Liver (tissue), 9 donors: ENCODE results near the gene ZNF740. TPM values are rescaled to one million over a fixed set of nuclear protein-coding genes. Genes with fewer than 3 reads are reported as not detected.

Source experiments
- DNase-seq: peaks from one replicate; pipeline ENCODE4 v3.0.0-alpha.2; 2017; ENCODE audit warnings: low spot score
- H3K27ac ChIP-seq, 2 donors: one replicate each; pipeline ENCODE4 v1.7.0; 2013; ENCODE audit warnings: inconsistent platforms in 2 of 2, low read length in 2 of 2, control low read depth in 1 of 2, low read depth in 1 of 2, mild to moderate bottlenecking in 1 of 2
- H3K27me3 ChIP-seq, 4 donors: one replicate each; pipeline versions ENCODE4 v1.6.1 to v1.7.0; 2013; ENCODE audit warnings: low read length in 3 of 4, inconsistent platforms in 1 of 4, mild to moderate bottlenecking in 1 of 4, moderate library complexity in 1 of 4; ENCODE audit not compliant: control insufficient read depth in 4 of 4, insufficient read depth in 4 of 4
- H3K36me3 ChIP-seq, 4 donors: one replicate each; pipeline versions ENCODE4 v1.6.1 to v1.7.0; 2013; ENCODE audit warnings: low read length in 3 of 4, mild to moderate bottlenecking in 3 of 4, low read depth in 1 of 4, moderate library complexity in 1 of 4; ENCODE audit not compliant: control insufficient read depth in 4 of 4, insufficient read depth in 3 of 4
- H3K4me1 ChIP-seq, 4 donors: one replicate each; pipeline versions ENCODE4 v1.6.1 to v1.7.0; 2013; ENCODE audit warnings: low read length in 3 of 4, mild to moderate bottlenecking in 3 of 4, moderate library complexity in 1 of 4; ENCODE audit not compliant: control insufficient read depth in 4 of 4, insufficient read depth in 4 of 4
- H3K4me3 ChIP-seq, 3 donors: one replicate each; pipeline versions ENCODE4 v1.6.1 to v1.7.0; 2013; ENCODE audit warnings: low read length in 3 of 3, control low read depth in 1 of 3, low read depth in 1 of 3, mild to moderate bottlenecking in 1 of 3
- H3K9ac ChIP-seq, 2 donors: one replicate each; pipeline ENCODE4 v1.7.0; 2013; ENCODE audit warnings: low read length in 2 of 2, mild to moderate bottlenecking in 2 of 2, moderate library complexity in 2 of 2, control low read depth in 1 of 2, low read depth in 1 of 2
- H3K9me3 ChIP-seq, 4 donors: one replicate each; pipeline versions ENCODE4 v1.6.1 to v1.7.0; 2013; ENCODE audit warnings: low read length in 3 of 4; ENCODE audit not compliant: control insufficient read depth in 4 of 4
- ATF3 ChIP-seq: IDR thresholded peaks from 2 replicates; pipeline ENCODE4 v1.6.1; 2016; ENCODE audit warnings: antibody characterized with exemption
- CTCF ChIP-seq: fragments of 150-350 bp; IDR thresholded peaks from 2 replicates; pipeline ENCODE4 v1.5.1; 2017; ENCODE audit warnings: improper control_type of control experiment, low read depth, low read length; ENCODE audit not compliant: missing input control
- EGR1 ChIP-seq, 2 donors: IDR thresholded peaks; 2 replicates each; pipeline ENCODE4 v1.6.1; 2016 to 2018; ENCODE audit warnings: antibody characterized with exemption in 2 of 2, low read depth in 2 of 2
- FOXA1 ChIP-seq: IDR thresholded peaks from 2 replicates; pipeline ENCODE4 v1.6.1; 2016; ENCODE audit warnings: antibody characterized with exemption
- GABPA ChIP-seq, 2 donors: IDR thresholded peaks in 1 of 2; conservative IDR thresholded peaks in 1 of 2; 2 replicates each; pipeline ENCODE4 v1.6.1; 2016; ENCODE audit warnings: antibody characterized with exemption in 2 of 2, mild to moderate bottlenecking in 1 of 2, moderate library complexity in 1 of 2
- HNF4A ChIP-seq, 2 donors: conservative IDR thresholded peaks; 2 replicates each; pipeline ENCODE4 v1.6.1; 2016; ENCODE audit warnings: antibody characterized with exemption in 2 of 2, mild to moderate bottlenecking in 2 of 2
- HNF4G ChIP-seq: IDR thresholded peaks from 2 replicates; pipeline ENCODE4 v1.6.1; 2016; ENCODE audit warnings: antibody characterized with exemption
- JUND ChIP-seq, 2 donors: IDR thresholded peaks; 2 replicates each; pipeline ENCODE4 v1.6.1; 2016; ENCODE audit warnings: antibody characterized with exemption in 2 of 2
- NR2F2 ChIP-seq: IDR thresholded peaks from 2 replicates; pipeline ENCODE4 v1.6.1; 2016; ENCODE audit warnings: antibody characterized with exemption
- RAD21 ChIP-seq, 2 donors: IDR thresholded peaks; 2 replicates each; pipeline ENCODE4 v1.6.1; 2016; ENCODE audit warnings: antibody characterized with exemption in 2 of 2, mild to moderate bottlenecking in 2 of 2
- RXRA ChIP-seq, 2 donors: IDR thresholded peaks; 2 replicates each; pipeline ENCODE4 v1.6.1; 2017 to 2018; ENCODE audit warnings: antibody characterized with exemption in 2 of 2, mild to moderate bottlenecking in 1 of 2
- SP1 ChIP-seq: IDR thresholded peaks from 2 replicates; pipeline ENCODE4 v1.6.1; 2018; ENCODE audit warnings: antibody characterized with exemption, mild to moderate bottlenecking
- YY1 ChIP-seq: IDR thresholded peaks from 2 replicates; pipeline ENCODE4 v1.6.1; 2016; ENCODE audit warnings: antibody characterized with exemption, mild to moderate bottlenecking
- WGBS: extraction: QIAGEN DNeasy Blood & Tissue Kit; methylation state at CpG from one replicate; pipeline ENCODE4 v1.1.7; 2013; 5-methylcytosine and 5-hydroxymethylcytosine counted together
- polyA plus RNA-seq, 2 donors: library from polyadenylated mRNA; stranded (reverse) in 1 of 2; unstranded in 1 of 2; fragments of 200-250 nt in 1 of 2; fragments of >200 nt in 1 of 2; fragmentation: Nextera tagmentation in 1 of 2; extraction: Ambion mirVana in 1 of 2; gene quantifications; one replicate each; pipeline versions ENCODE4 v1.2.1 to v1.2.3, GENCODE V29; 2013 to 2015
- total RNA-seq, 2 donors: library from RNA; depleted of rRNA; stranded (reverse); fragments of >200 nt; gene quantifications; one replicate each; pipeline ENCODE4 v1.2.3, GENCODE V29; 2014
- TF ChIP-seq, protein P1 (sequence below): IDR thresholded peaks from 2 replicates; pipeline ENCODE4 v1.6.1; 2016; ENCODE audit warnings: antibody characterized with exemption, mild to moderate bottlenecking
- TF ChIP-seq, protein P2 (sequence below): IDR thresholded peaks from 2 replicates; pipeline ENCODE4 v1.6.1; 2016; ENCODE audit warnings: antibody characterized with exemption
- donor health status: healthy.
- donor health status: healthy.
- donor health status: healthy.
- donor health status: healthy.
- donor health status: healthy.

The ZNF740 gene
- total and polyA plus RNA-seq, 4 donors: 1.4 to 14.4 (median 6.3) TPM

- no peak for TF ChIP-seq CTCF
- no peak for TF ChIP-seq SP1
- no peak for TF ChIP-seq NR2F2
Observed at GRCh38 chr12:53234271-53234914, 53.9 kb downstream of the ZNF740 start (continued).

- Histone ChIP-seq H3K4me3 (no peak overlapping the region), H3K9ac (no peak overlapping the region), H3K27ac (no peak overlapping the region), H3K27me3 (peaks cover 0 to 15% (median 0%) of the 10 kb centered on the region in 4 donors), H3K36me3 (no peaks in the 10 kb centered on the region), H3K4me1 (peaks cover 0 to 4% (median 2%) of the 10 kb centered on the region in 4 donors), H3K9me3 (no peaks in the 10 kb centered on the region)
- TF ChIP-seq GABPA (IDR thresholded peaks at IDR 0.05 in 1 of 2, conservative IDR thresholded peaks at IDR 0.05 in 1 of 2) (no peak), RAD21 (IDR thresholded peaks at IDR 0.05) (no peak), HNF4G (no peak), NR2F2 (no peak), YY1 (no peak), ATF3 (no peak), SP1 (no peak), HNF4A (conservative IDR thresholded peaks at IDR 0.05) (no peak), JUND (IDR thresholded peaks at IDR 0.05) (no peak), FOXA1 (no peak), EGR1 (IDR thresholded peaks at IDR 0.05; ENCODE audit: low read depth in 2 of 2) (no peak), RXRA (IDR thresholded peaks at IDR 0.05) (no peak)
- TF ChIP-seq, protein P1, sequence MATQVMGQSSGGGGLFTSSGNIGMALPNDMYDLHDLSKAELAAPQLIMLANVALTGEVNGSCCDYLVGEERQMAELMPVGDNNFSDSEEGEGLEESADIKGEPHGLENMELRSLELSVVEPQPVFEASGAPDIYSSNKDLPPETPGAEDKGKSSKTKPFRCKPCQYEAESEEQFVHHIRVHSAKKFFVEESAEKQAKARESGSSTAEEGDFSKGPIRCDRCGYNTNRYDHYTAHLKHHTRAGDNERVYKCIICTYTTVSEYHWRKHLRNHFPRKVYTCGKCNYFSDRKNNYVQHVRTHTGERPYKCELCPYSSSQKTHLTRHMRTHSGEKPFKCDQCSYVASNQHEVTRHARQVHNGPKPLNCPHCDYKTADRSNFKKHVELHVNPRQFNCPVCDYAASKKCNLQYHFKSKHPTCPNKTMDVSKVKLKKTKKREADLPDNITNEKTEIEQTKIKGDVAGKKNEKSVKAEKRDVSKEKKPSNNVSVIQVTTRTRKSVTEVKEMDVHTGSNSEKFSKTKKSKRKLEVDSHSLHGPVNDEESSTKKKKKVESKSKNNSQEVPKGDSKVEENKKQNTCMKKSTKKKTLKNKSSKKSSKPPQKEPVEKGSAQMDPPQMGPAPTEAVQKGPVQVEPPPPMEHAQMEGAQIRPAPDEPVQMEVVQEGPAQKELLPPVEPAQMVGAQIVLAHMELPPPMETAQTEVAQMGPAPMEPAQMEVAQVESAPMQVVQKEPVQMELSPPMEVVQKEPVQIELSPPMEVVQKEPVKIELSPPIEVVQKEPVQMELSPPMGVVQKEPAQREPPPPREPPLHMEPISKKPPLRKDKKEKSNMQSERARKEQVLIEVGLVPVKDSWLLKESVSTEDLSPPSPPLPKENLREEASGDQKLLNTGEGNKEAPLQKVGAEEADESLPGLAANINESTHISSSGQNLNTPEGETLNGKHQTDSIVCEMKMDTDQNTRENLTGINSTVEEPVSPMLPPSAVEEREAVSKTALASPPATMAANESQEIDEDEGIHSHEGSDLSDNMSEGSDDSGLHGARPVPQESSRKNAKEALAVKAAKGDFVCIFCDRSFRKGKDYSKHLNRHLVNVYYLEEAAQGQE: no peak
- TF ChIP-seq, protein P2, sequence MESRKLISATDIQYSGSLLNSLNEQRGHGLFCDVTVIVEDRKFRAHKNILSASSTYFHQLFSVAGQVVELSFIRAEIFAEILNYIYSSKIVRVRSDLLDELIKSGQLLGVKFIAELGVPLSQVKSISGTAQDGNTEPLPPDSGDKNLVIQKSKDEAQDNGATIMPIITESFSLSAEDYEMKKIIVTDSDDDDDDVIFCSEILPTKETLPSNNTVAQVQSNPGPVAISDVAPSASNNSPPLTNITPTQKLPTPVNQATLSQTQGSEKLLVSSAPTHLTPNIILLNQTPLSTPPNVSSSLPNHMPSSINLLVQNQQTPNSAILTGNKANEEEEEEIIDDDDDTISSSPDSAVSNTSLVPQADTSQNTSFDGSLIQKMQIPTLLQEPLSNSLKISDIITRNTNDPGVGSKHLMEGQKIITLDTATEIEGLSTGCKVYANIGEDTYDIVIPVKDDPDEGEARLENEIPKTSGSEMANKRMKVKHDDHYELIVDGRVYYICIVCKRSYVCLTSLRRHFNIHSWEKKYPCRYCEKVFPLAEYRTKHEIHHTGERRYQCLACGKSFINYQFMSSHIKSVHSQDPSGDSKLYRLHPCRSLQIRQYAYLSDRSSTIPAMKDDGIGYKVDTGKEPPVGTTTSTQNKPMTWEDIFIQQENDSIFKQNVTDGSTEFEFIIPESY: no peak
- no peak for DNase-seq
- WGBS: 71% methylated on average over 3 of the region's 3 CpGs
Observed at GRCh38 chr12:53235164-53235563, 54.6 kb downstream of the ZNF740 start.
